IMR-90 (cell line): ENCODE measurements around the gene SLIT3. TPM values are rescaled to one million over a fixed set of nuclear protein-coding genes. Genes with fewer than 3 reads are reported as not detected.
A peak's percentile ranks its signal among the peaks of the same experiment; 100 is the strongest.

ENCODE experiments used
- ATAC-seq: fragments of 200-7000 bp; cut with Tn5 transposase; 2 replicates; pipeline ENCODE4 v1.9.1; 2020; ENCODE audit warnings: low read depth, mild to moderate bottlenecking, moderate library complexity
- BruUV-seq: library from RNA; stranded (reverse); fragments of 400-500 nt; replicated peaks from 2 replicates; lab custom pipeline; 2021; lab: Mats Ljungman, UMichigan
- CTCF ChIA-PET: fragments of 300-600 bp; formaldehyde crosslinking; extraction: SDS; loops from one replicate; lab custom pipeline; 2021; ENCODE audit warnings: antibody characterized with exemption; lab: Yijun Ruan, JAX
- POLR2A ChIA-PET: fragments of 300-600 bp; sonication (Branson Sonifier 250); formaldehyde crosslinking; loops from one replicate; lab custom pipeline; 2022; ENCODE audit warnings: antibody characterized with exemption; ENCODE audit not compliant: unreplicated experiment; lab: Charles Lee
- DNase-seq: peaks from one replicate; pipeline ENCODE4 v3.0.0; 2013
- H2AFZ ChIP-seq: replicated peaks from 2 replicates; pipeline ENCODE3; 2013; ENCODE audit warnings: low read length, mild to moderate bottlenecking; ENCODE audit not compliant: poor library complexity
- H2AK5ac ChIP-seq: 2 replicates; pipeline ENCODE4 v1.6.1; 2013; ENCODE audit warnings: low read depth, low read length, inconsistent platforms
- H2AK9ac ChIP-seq: replicated peaks from 2 replicates; pipeline ENCODE3; 2013; ENCODE audit warnings: mild to moderate bottlenecking, low read depth, low read length, moderate library complexity; ENCODE audit not compliant: poor library complexity
- H2BK120ac ChIP-seq: 2 replicates; pipeline ENCODE4 v1.6.1; 2013; ENCODE audit warnings: low read depth, low read length, inconsistent platforms
- H2BK15ac ChIP-seq: 3 replicates; pipeline ENCODE4 v1.6.1; 2013; ENCODE audit warnings: low read depth, low read length, inconsistent platforms
- H2BK20ac ChIP-seq: 2 replicates; pipeline ENCODE4 v1.6.1; 2013; ENCODE audit warnings: low read depth, mild to moderate bottlenecking, inconsistent platforms, low read length, moderate library complexity
- H2BK5ac ChIP-seq: 2 replicates; pipeline ENCODE4 v1.6.1; 2013; ENCODE audit warnings: mild to moderate bottlenecking, low read depth, low read length, inconsistent platforms; ENCODE audit not compliant: poor library complexity, severe bottlenecking
- H3K14ac ChIP-seq: replicated peaks from 2 replicates; pipeline ENCODE4 v1.6.1; 2013; ENCODE audit warnings: low read depth, low read length, inconsistent platforms
- H3K18ac ChIP-seq: 2 replicates; pipeline ENCODE4 v1.6.1; 2013; ENCODE audit warnings: low read depth, low read length, control low read depth
- H3K23ac ChIP-seq: 2 replicates; pipeline ENCODE4 v1.6.1; 2013; ENCODE audit warnings: low read depth, low read length, inconsistent platforms
- H3K27ac ChIP-seq: 2 replicates; pipeline ENCODE4 v1.5.1; 2013; ENCODE audit warnings: mild to moderate bottlenecking, control low read depth, low read length; ENCODE audit not compliant: insufficient read depth
- H3K27me3 ChIP-seq: 2 replicates; pipeline ENCODE4 v1.6.1; 2013; ENCODE audit warnings: low read length; ENCODE audit not compliant: control insufficient read depth, insufficient read depth
- H3K36me3 ChIP-seq: 2 replicates; pipeline ENCODE4 v1.6.1; 2013; ENCODE audit warnings: low read length, mixed read lengths; ENCODE audit not compliant: control insufficient read depth, insufficient read depth
- H3K4ac ChIP-seq: 2 replicates; pipeline ENCODE4 v1.6.1; 2013; ENCODE audit warnings: low read depth, low read length, inconsistent platforms
- H3K4me1 ChIP-seq: 2 replicates; pipeline ENCODE4 v1.6.1; 2013; ENCODE audit warnings: low read length, mixed read lengths; ENCODE audit not compliant: control insufficient read depth, insufficient read depth
- H3K4me2 ChIP-seq: 2 replicates; pipeline ENCODE4 v1.6.1; 2013; ENCODE audit warnings: low read depth, mild to moderate bottlenecking, control low read depth, low read length, moderate library complexity
- H3K4me3 ChIP-seq: 2 replicates; pipeline ENCODE4 v1.5.1; 2013; ENCODE audit warnings: low read depth, mild to moderate bottlenecking, control low read depth, low read length, moderate library complexity; ENCODE audit not compliant: insufficient read depth
- H3K56ac ChIP-seq: 2 replicates; pipeline ENCODE4 v1.6.1; 2013; ENCODE audit warnings: low read length, inconsistent platforms; ENCODE audit not compliant: insufficient read depth; ENCODE audit errors: extremely low read depth
- H3K79me1 ChIP-seq, 2 experiments: 2 replicates each; pipeline ENCODE4 v1.6.1; 2013; ENCODE audit warnings: low read length in 2 of 2, inconsistent platforms in 1 of 2, low read depth in 1 of 2
- H3K9ac ChIP-seq: 2 replicates; pipeline ENCODE4 v1.6.1; 2013; ENCODE audit warnings: low read depth, low read length, control low read depth
- H3K9me1 ChIP-seq: 2 replicates; pipeline ENCODE4 v1.6.1; 2013; ENCODE audit warnings: low read length, inconsistent platforms; ENCODE audit not compliant: insufficient read depth
- H3K9me3 ChIP-seq: 2 replicates; pipeline ENCODE4 v1.6.1; 2013; ENCODE audit warnings: low read length; ENCODE audit not compliant: control insufficient read depth, insufficient read depth
- H4K20me1 ChIP-seq: 2 replicates; pipeline ENCODE4 v1.6.1; 2013; ENCODE audit warnings: low read length, inconsistent platforms; ENCODE audit not compliant: insufficient read depth
- H4K5ac ChIP-seq: 2 replicates; pipeline ENCODE4 v1.6.1; 2013; ENCODE audit warnings: mild to moderate bottlenecking, low read depth, low read length, control low read depth
- H4K8ac ChIP-seq, 2 experiments: 2 replicates each; pipeline ENCODE4 v1.6.1; 2013; ENCODE audit warnings: low read depth in 2 of 2, low read length in 2 of 2, control low read depth in 1 of 2, inconsistent platforms in 1 of 2
- H4K91ac ChIP-seq: 2 replicates; pipeline ENCODE4 v1.6.1; 2013; ENCODE audit warnings: low read depth, low read length, inconsistent platforms; ENCODE audit not compliant: insufficient read depth
- BHLHE40 ChIP-seq: fragments of 150-350 bp; IDR thresholded peaks from 2 replicates; pipeline ENCODE4 v1.6.1; 2016; ENCODE audit warnings: mild to moderate bottlenecking, low read depth, low read length
- CEBPB ChIP-seq: IDR thresholded peaks from 2 replicates; pipeline ENCODE4 v1.6.1; 2012; ENCODE audit warnings: low read depth, low read length, improper control_type of control experiment
- CHD1 ChIP-seq: IDR thresholded peaks from 2 replicates; pipeline ENCODE4 v1.6.1; 2012; ENCODE audit warnings: low read depth, low read length, improper control_type of control experiment
- ELK1 ChIP-seq: fragments of 150-350 bp; IDR thresholded peaks from 2 replicates; pipeline ENCODE4 v1.6.1; 2016; ENCODE audit warnings: low read depth, mild to moderate bottlenecking, low read length, moderate library complexity, borderline replicate concordance
- FOS ChIP-seq: fragments of 150-350 bp; IDR thresholded peaks from 2 replicates; pipeline ENCODE4 v1.6.1; 2016; ENCODE audit warnings: low read depth, low read length
- MAZ ChIP-seq: IDR thresholded peaks from 2 replicates; pipeline ENCODE4 v1.6.1; 2012; ENCODE audit warnings: low read depth, mild to moderate bottlenecking, low read length, improper control_type of control experiment, moderate library complexity, borderline replicate concordance
- MXI1 ChIP-seq: IDR thresholded peaks from 2 replicates; pipeline ENCODE4 v1.6.1; 2012; ENCODE audit warnings: low read depth, mild to moderate bottlenecking, low read length, moderate library complexity, borderline replicate concordance
- NFE2L2 ChIP-seq: fragments of 150-350 bp; IDR thresholded peaks from 2 replicates; pipeline ENCODE4 v1.6.1; 2016; ENCODE audit warnings: low read depth, mild to moderate bottlenecking, low read length
- POLR2A ChIP-seq: IDR thresholded peaks from 2 replicates; pipeline ENCODE4 v1.6.1; 2012; ENCODE audit warnings: mild to moderate bottlenecking, low read depth, low read length
- RFX5 ChIP-seq: IDR thresholded peaks from 2 replicates; pipeline ENCODE4 v1.8.0; 2012; ENCODE audit warnings: low read depth, mild to moderate bottlenecking, low read length, moderate library complexity
- SMC3 ChIP-seq: fragments of 150-350 bp; IDR thresholded peaks from 2 replicates; pipeline ENCODE4 v1.6.1; 2016; ENCODE audit warnings: low read depth, mild to moderate bottlenecking, antibody characterized with exemption, low read length, moderate library complexity
- USF2 ChIP-seq: fragments of 150-350 bp; IDR thresholded peaks from 2 replicates; pipeline ENCODE4 v1.6.1; 2017; ENCODE audit warnings: mild to moderate bottlenecking, antibody characterized with exemption, low read length, low read depth
- WGBS, 2 experiments: methylation state at CpG; one replicate each; pipeline versions ENCODE4 v1.1.5 to v1.1.7; 2013; ENCODE audit warnings: missing lambda C conversion rate in 2 of 2; ENCODE audit not compliant: insufficient read length in 1 of 2; ENCODE audit errors: extremely low coverage in 2 of 2; 5-methylcytosine and 5-hydroxymethylcytosine counted together
- dilution Hi-C: fragments of 300-500 bp; cut with HindIII; formaldehyde crosslinking; loops from one replicate; pipeline ENCODE4 v1.14.3; 2018; ENCODE audit warnings: low sequenced_read_pairs; ENCODE audit not compliant: unreplicated experiment
- in situ Hi-C: fragments of 300-500 bp; cut with MboI; formaldehyde crosslinking; loops from 3 replicates; pipeline ENCODE4 v1.14.3; 2019; ENCODE audit warnings: low sequenced_read_pairs, inconsistent platforms, mixed read lengths
- intact Hi-C: fragments of 100-400 bp; cut with micrococcal nuclease; formaldehyde crosslinking; loops from 2 replicates; pipeline ENCODE4 v1.10.0; 2022
- polyA plus RNA-seq, 3 experiments: library from polyadenylated mRNA; depleted of rRNA; stranded (reverse); fragments of >200 nt; gene quantifications; 2 replicates each; pipeline ENCODE4 v1.2.3, GENCODE V29; 2012; ENCODE audit warnings: low replicate concordance in 1 of 3
- total RNA-seq: library from RNA; depleted of rRNA; stranded (reverse); fragments of >200 nt; gene quantifications from 2 replicates; pipeline ENCODE4 v1.2.3, GENCODE V29; 2012

The SLIT3 gene
- total and polyA plus RNA-seq, 2 of the 4 experiments (the other 2 are of a cell fraction): 0.18 to 0.50 TPM

GRCh38 chr5:168667301-168667840 lies 633.6 kb downstream of the SLIT3 start:
- no peaks in the 10 kb centered on the region for H3K79me1 ChIP-seq
- H3K23ac ChIP-seq: no peak overlapping the region
- no peak overlapping the region for H3K27ac ChIP-seq
- no peak overlapping the region for H3K18ac ChIP-seq
- H3K4ac ChIP-seq: no peak overlapping the region
- ChIA-PET POLR2A (no interaction called here), CTCF (no interaction called here)
- intact Hi-C loops: no loop called here
- BruUV-seq: no TSS peak
- H4K5ac ChIP-seq: no peak overlapping the region
- H3K4me1 ChIP-seq: no peaks in the 10 kb centered on the region
- no peak overlapping the region for H3K14ac ChIP-seq
- H3K27me3 ChIP-seq: no peaks in the 10 kb centered on the region
- no peak for ATAC-seq
- no peak overlapping the region for H3K4me2 ChIP-seq
- H2AFZ ChIP-seq: no peak overlapping the region
- dilution Hi-C loops: no loop called here
- H2BK5ac ChIP-seq: no peak overlapping the region
- H4K8ac ChIP-seq: no peak overlapping the region
- in situ Hi-C loops: no loop called here
- H2BK15ac ChIP-seq: no peak overlapping the region
- H3K4me3 ChIP-seq: no peak overlapping the region
- H3K9ac ChIP-seq: no peak overlapping the region
- no peaks in the 10 kb centered on the region for H4K20me1 ChIP-seq
- H3K56ac ChIP-seq: no peak overlapping the region
- H2AK5ac ChIP-seq: no peak overlapping the region
- H2BK20ac ChIP-seq: no peak overlapping the region
- peak overlapping the region; percentile 81 for H2AK9ac ChIP-seq
- H3K9me3 ChIP-seq: no peaks in the 10 kb centered on the region
- no peak for TF ChIP-seq CHD1
- TF ChIP-seq MXI1: no peak
- no peak for TF ChIP-seq MAZ
- no peak for TF ChIP-seq FOS
- no peak for TF ChIP-seq POLR2A
- no peak for TF ChIP-seq SMC3
- TF ChIP-seq RFX5: no peak
- TF ChIP-seq CEBPB: no peak
- TF ChIP-seq ELK1: no peak
- TF ChIP-seq BHLHE40: no peak
- no peak for TF ChIP-seq NFE2L2
- no peak for TF ChIP-seq USF2
- H3K9me1 ChIP-seq: no peaks in the 10 kb centered on the region
- H4K91ac ChIP-seq: no peak overlapping the region
- H2BK120ac ChIP-seq: no peak overlapping the region
- 100% methylated on average over 1 of the region's 4 CpGs; no CpG with 5 or more reads in 1 of the 2 experiments for WGBS, 2 experiments
- DNase-seq: no peak
- H3K36me3 ChIP-seq: no peaks in the 10 kb centered on the region
